Cerebellar nuclear complex (tissue), 1 donor: ENCODE results near the gene ADAR.

Experiments
- DNase-seq, 2 experiments: peaks; one replicate each; lab custom pipeline; 2025; lab: John Stamatoyannopoulos, UW

The ADAR gene

GRCh38 chr1:154558720-154559465 is 49.1 kb downstream of the ADAR start:
- DNase-seq = peak; percentile 89 to 98

- DNase-seq = no peak
Measured at GRCh38 chr1:154557939-154558719, 49.9 kb downstream of the ADAR start, which contains the start of gene UBE2Q1. TSS of gene UBE2Q1 (minus strand) at chr1:154558662. CDS start at chr1:154558553, 109 bp downstream.

- no peak for DNase-seq
Measured at GRCh38 chr1:154557248-154557938, 50.6 kb downstream of the ADAR start.

GRCh38 chr1:154556422-154556821 is 51.6 kb downstream of the ADAR start:
- DNase-seq = no peak

- no peak for DNase-seq
Measured at GRCh38 chr1:154553056-154554030, 54.6 kb downstream of the ADAR start.

GRCh38 chr1:154552036-154552435 is 56.0 kb downstream of the ADAR start:
- DNase-seq = no peak

GRCh38 chr1:154551474-154551873 is 56.5 kb downstream of the ADAR start:
- no peak for DNase-seq

- DNase-seq = no peak
Measured at GRCh38 chr1:154550657-154551056, 57.3 kb downstream of the ADAR start.

GRCh38 chr1:154550070-154550469 is 57.9 kb downstream of the ADAR start:
- DNase-seq = no peak

- no peak for DNase-seq
Measured at GRCh38 chr1:154549202-154549770, 58.7 kb downstream of the ADAR start.

- no peak for DNase-seq
Measured at GRCh38 chr1:154548028-154548427, 60.0 kb downstream of the ADAR start.

GRCh38 chr1:154547105-154547732 is 60.8 kb downstream of the ADAR start:
- DNase-seq = no peak

- DNase-seq = no peak
Measured at GRCh38 chr1:154546264-154547063, 61.5 kb downstream of the ADAR start.

- no peak for DNase-seq
Measured at GRCh38 chr1:154541231-154541630, 66.8 kb downstream of the ADAR start.

GRCh38 chr1:154539486-154540483 is 68.2 kb downstream of the ADAR start:
- DNase-seq = no peak

GRCh38 chr1:154536570-154536969 is 71.4 kb downstream of the ADAR start:
- DNase-seq = no peak

- DNase-seq = no peak
Measured at GRCh38 chr1:154533952-154534844, 73.8 kb downstream of the ADAR start.
